H9 (cell line): Measurements from ENCODE around the gene DDOST. TPM values are rescaled to one million over a fixed set of nuclear protein-coding genes. Genes with fewer than 3 reads are reported as not detected.

Experiments
- DNase-seq: peaks from one replicate; pipeline ENCODE4 v3.0.0-alpha.2; 2017
- H2AFZ ChIP-seq: one replicate; pipeline ENCODE4 v1.6.1; 2013; ENCODE audit warnings: mild to moderate bottlenecking, low read length, control low read depth, moderate library complexity
- H2AK5ac ChIP-seq: 2 replicates; pipeline ENCODE4 v1.6.1; 2013; ENCODE audit warnings: low read length, control low read depth, mixed read lengths; ENCODE audit not compliant: insufficient read length
- H2BK120ac ChIP-seq: one replicate; pipeline ENCODE4 v1.6.1; 2013; ENCODE audit warnings: low read depth, mild to moderate bottlenecking, low read length, control low read depth, inconsistent platforms; ENCODE audit not compliant: poor library complexity, severe bottlenecking
- H2BK12ac ChIP-seq: 2 replicates; pipeline ENCODE4 v1.6.1; 2013; ENCODE audit warnings: low read length, control low read depth, mixed read lengths, low read depth; ENCODE audit not compliant: insufficient read length
- H2BK15ac ChIP-seq: 2 replicates; pipeline ENCODE4 v1.6.1; 2013; ENCODE audit warnings: low read depth, low read length, control low read depth
- H2BK20ac ChIP-seq: one replicate; pipeline ENCODE4 v1.6.1; 2013; ENCODE audit warnings: low read depth, mild to moderate bottlenecking, low read length, control low read depth, inconsistent platforms; ENCODE audit not compliant: poor library complexity, severe bottlenecking
- H2BK5ac ChIP-seq: 2 replicates; pipeline ENCODE4 v1.6.1; 2013; ENCODE audit warnings: low read length, control low read depth, mixed read lengths; ENCODE audit not compliant: insufficient read length
- H3K14ac ChIP-seq: 2 replicates; pipeline ENCODE4 v1.6.1; 2013; ENCODE audit warnings: low read length, control low read depth; ENCODE audit not compliant: insufficient read depth
- H3K18ac ChIP-seq: 2 replicates; pipeline ENCODE4 v1.6.1; 2013; ENCODE audit warnings: low read depth, mild to moderate bottlenecking, mixed read lengths, low read length, control low read depth; ENCODE audit not compliant: insufficient read length
- H3K23ac ChIP-seq: 2 replicates; pipeline ENCODE4 v1.6.1; 2013; ENCODE audit warnings: low read length, control low read depth, mixed read lengths, low read depth; ENCODE audit not compliant: insufficient read length
- H3K23me2 ChIP-seq: 2 replicates; pipeline ENCODE4 v1.6.1; 2013; ENCODE audit warnings: low read depth, mild to moderate bottlenecking, mixed read lengths, low read length, control low read depth; ENCODE audit not compliant: insufficient read length, poor library complexity, severe bottlenecking
- H3K27ac ChIP-seq: 2 replicates; pipeline ENCODE4 v1.5.1; 2013; ENCODE audit warnings: low read length, control low read depth, mixed read lengths, low read depth; ENCODE audit not compliant: insufficient read length
- H3K27me3 ChIP-seq: 2 replicates; pipeline ENCODE4 v1.6.1; 2013; ENCODE audit warnings: low read length, control low read depth, inconsistent platforms; ENCODE audit not compliant: insufficient read depth
- H3K4ac ChIP-seq: 2 replicates; pipeline ENCODE4 v1.6.1; 2013; ENCODE audit warnings: low read depth, mild to moderate bottlenecking, control low read depth, inconsistent platforms, low read length, moderate library complexity
- H3K4me1 ChIP-seq: 2 replicates; pipeline ENCODE4 v1.6.1; 2013; ENCODE audit warnings: low read length, control low read depth, inconsistent platforms; ENCODE audit not compliant: insufficient read depth
- H3K4me2 ChIP-seq: 2 replicates; pipeline ENCODE4 v1.6.1; 2013; ENCODE audit warnings: low read length, control low read depth, mixed read lengths; ENCODE audit not compliant: insufficient read length, insufficient read depth
- H3K56ac ChIP-seq: 2 replicates; pipeline ENCODE4 v1.6.1; 2013; ENCODE audit warnings: low read depth, mild to moderate bottlenecking, mixed read lengths, low read length, control low read depth; ENCODE audit not compliant: insufficient read length
- H3K79me1 ChIP-seq: 2 replicates; pipeline ENCODE4 v1.6.1; 2013; ENCODE audit warnings: low read depth, mild to moderate bottlenecking, moderate library complexity, low read length, control low read depth, inconsistent platforms; ENCODE audit not compliant: insufficient read depth, poor library complexity, severe bottlenecking
- H3K79me2 ChIP-seq: 2 replicates; pipeline ENCODE4 v1.6.1; 2013; ENCODE audit warnings: low read length, control low read depth, inconsistent platforms; ENCODE audit not compliant: insufficient read depth
- H3K9ac ChIP-seq: 2 replicates; pipeline ENCODE4 v1.6.1; 2013; ENCODE audit warnings: low read length, control low read depth, mixed read lengths; ENCODE audit not compliant: insufficient read length; ENCODE audit errors: extremely low read depth
- H3K9me3 ChIP-seq: one replicate; pipeline ENCODE4 v1.6.1; 2013; ENCODE audit warnings: low read depth, low read length, inconsistent platforms; ENCODE audit not compliant: control insufficient read depth
- H3T11ph ChIP-seq: one replicate; pipeline ENCODE4 v1.6.1; 2013; ENCODE audit warnings: mild to moderate bottlenecking, low read length, control low read depth, inconsistent platforms
- H4K20me1 ChIP-seq: one replicate; pipeline ENCODE4 v1.6.1; 2013; ENCODE audit not compliant: control insufficient read depth, insufficient read length, insufficient read depth
- H4K5ac ChIP-seq: 2 replicates; pipeline ENCODE4 v1.6.1; 2013; ENCODE audit warnings: low read depth, mild to moderate bottlenecking, mixed read lengths, low read length, control low read depth; ENCODE audit not compliant: insufficient read length
- H4K8ac ChIP-seq: replicated peaks from 2 replicates; pipeline ENCODE4 v1.6.1; 2013; ENCODE audit warnings: low read length, control low read depth, mixed read lengths, low read depth; ENCODE audit not compliant: insufficient read length
- H4K91ac ChIP-seq: 2 replicates; pipeline ENCODE4 v1.6.1; 2013; ENCODE audit warnings: low read depth, mild to moderate bottlenecking, moderate library complexity, mixed read lengths, low read length, control low read depth; ENCODE audit not compliant: insufficient read length
- H3K27ac Mint-ChIP-seq, 3 experiments: 2 replicates in 2 of 3; 3 replicates in 1 of 3; pipeline ENCODE4 v1.8.0; 2020 to 2021; ENCODE audit warnings: mixed read lengths in 3 of 3, mild to moderate bottlenecking in 1 of 3, moderate library complexity in 1 of 3
- H3K27me3 Mint-ChIP-seq: 2 replicates; pipeline ENCODE4 v1.8.0; 2021; ENCODE audit warnings: low read depth, mild to moderate bottlenecking, moderate library complexity, mixed read lengths
- H3K36me3 Mint-ChIP-seq, 3 experiments: 2 replicates in 2 of 3; 3 replicates in 1 of 3; pipeline ENCODE4 v1.8.0; 2020 to 2021; ENCODE audit warnings: low read depth in 3 of 3, mixed read lengths in 3 of 3; ENCODE audit not compliant: insufficient read depth in 1 of 3
- H3K4me1 Mint-ChIP-seq, 2 experiments: 2 replicates each; pipeline ENCODE4 v1.8.0; 2020; ENCODE audit warnings: mixed read lengths in 2 of 2
- H3K4me3 Mint-ChIP-seq, 2 experiments: 2 replicates in 1 of 2; 3 replicates in 1 of 2; pipeline ENCODE4 v1.8.0; 2020 to 2021; ENCODE audit warnings: mild to moderate bottlenecking in 2 of 2, mixed read lengths in 2 of 2, moderate library complexity in 1 of 2
- H3K9me3 Mint-ChIP-seq, 2 experiments: 2 replicates in 1 of 2; 3 replicates in 1 of 2; pipeline ENCODE4 v1.8.0; 2020; ENCODE audit warnings: mild to moderate bottlenecking in 2 of 2, mixed read lengths in 2 of 2, moderate library complexity in 1 of 2
- WGBS: extraction: QIAGEN DNeasy Blood & Tissue Kit; methylation state at CpG from one replicate; pipeline ENCODE4 v1.1.7; 2013; ENCODE audit warnings: missing lambda C conversion rate, low lambda C conversion rate, mixed read lengths; ENCODE audit not compliant: insufficient read length; ENCODE audit errors: extremely low coverage; 5-methylcytosine and 5-hydroxymethylcytosine counted together
- total RNA-seq: library from RNA; stranded (reverse); gene quantifications from 2 replicates; pipeline ENCODE4 v1.2.1, GENCODE V29; 2021
- TF ChIP-seq, protein P1 (sequence below): fragments of 200-600 bp; sonication (generic); conservative IDR thresholded peaks from 3 replicates; pipeline ENCODE4 v1.8.0; 2021; ENCODE audit warnings: antibody characterized with exemption, mild to moderate bottlenecking

Gene DDOST
- total RNA-seq, 1 experiment from 2014 or later: 255 TPM

DNA sequence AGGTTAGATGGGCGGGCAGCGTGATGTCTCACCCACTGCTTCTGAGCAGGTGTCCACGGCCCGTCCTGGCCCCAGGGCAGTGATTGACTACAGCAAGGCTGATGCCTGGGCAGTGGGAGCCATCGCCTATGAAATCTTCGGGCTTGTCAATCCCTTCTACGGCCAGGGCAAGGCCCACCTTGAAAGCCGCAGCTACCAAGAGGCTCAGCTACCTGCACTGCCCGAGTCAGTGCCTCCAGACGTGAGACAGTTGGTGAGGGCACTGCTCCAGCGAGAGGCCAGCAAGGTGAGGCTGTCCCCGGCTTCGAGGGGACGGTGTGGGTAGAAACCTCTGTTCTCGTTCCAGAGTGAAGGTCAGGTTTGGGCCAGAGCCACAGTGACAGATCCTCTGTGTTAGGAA is 12.2 kb downstream of the DDOST start:
- H3K79me2 ChIP-seq: no peaks in the 10 kb centered on the region
- H2BK12ac ChIP-seq: no peak overlapping the region
- no peak overlapping the region for H3T11ph ChIP-seq
- no peaks in the 10 kb centered on the region for H3K79me1 ChIP-seq
- no peak overlapping the region for H2AK5ac ChIP-seq
- no peak overlapping the region for H2BK5ac ChIP-seq
- H3K4ac ChIP-seq: no peak overlapping the region
- Mint-ChIP-seq H3K27ac (no peak overlapping the region; a peak in 1 of 7 replicates), H3K9me3 (no peaks in the 10 kb centered on the region), H3K27me3 (no peaks in the 10 kb centered on the region; the same call in 1 of the 2 replicates), H3K4me3 (no peak overlapping the region), H3K4me1 (no peaks in the 10 kb centered on the region), H3K36me3 (peaks cover 27 to 52% (median 49%) of the 10 kb centered on the region in 3 experiments; a peak in 6 of 7 replicates)
- H4K8ac ChIP-seq: no peak overlapping the region
- H3K27ac ChIP-seq: no peak overlapping the region
- H4K5ac ChIP-seq: no peak overlapping the region
- H3K23me2 ChIP-seq: no peaks in the 10 kb centered on the region
- WGBS: no CpG with 5 or more reads among the region's 15 CpGs
- no peak overlapping the region for H3K4me2 ChIP-seq
- TF ChIP-seq, protein P1, sequence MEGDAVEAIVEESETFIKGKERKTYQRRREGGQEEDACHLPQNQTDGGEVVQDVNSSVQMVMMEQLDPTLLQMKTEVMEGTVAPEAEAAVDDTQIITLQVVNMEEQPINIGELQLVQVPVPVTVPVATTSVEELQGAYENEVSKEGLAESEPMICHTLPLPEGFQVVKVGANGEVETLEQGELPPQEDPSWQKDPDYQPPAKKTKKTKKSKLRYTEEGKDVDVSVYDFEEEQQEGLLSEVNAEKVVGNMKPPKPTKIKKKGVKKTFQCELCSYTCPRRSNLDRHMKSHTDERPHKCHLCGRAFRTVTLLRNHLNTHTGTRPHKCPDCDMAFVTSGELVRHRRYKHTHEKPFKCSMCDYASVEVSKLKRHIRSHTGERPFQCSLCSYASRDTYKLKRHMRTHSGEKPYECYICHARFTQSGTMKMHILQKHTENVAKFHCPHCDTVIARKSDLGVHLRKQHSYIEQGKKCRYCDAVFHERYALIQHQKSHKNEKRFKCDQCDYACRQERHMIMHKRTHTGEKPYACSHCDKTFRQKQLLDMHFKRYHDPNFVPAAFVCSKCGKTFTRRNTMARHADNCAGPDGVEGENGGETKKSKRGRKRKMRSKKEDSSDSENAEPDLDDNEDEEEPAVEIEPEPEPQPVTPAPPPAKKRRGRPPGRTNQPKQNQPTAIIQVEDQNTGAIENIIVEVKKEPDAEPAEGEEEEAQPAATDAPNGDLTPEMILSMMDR: no peak
- no peaks in the 10 kb centered on the region for H4K20me1 ChIP-seq
- no peak overlapping the region for H3K9ac ChIP-seq
- no peak overlapping the region for H3K23ac ChIP-seq
- H3K56ac ChIP-seq: no peak overlapping the region
- H4K91ac ChIP-seq: no peak overlapping the region
- DNase-seq: no peak
- no peak overlapping the region for H2BK15ac ChIP-seq
- no peak overlapping the region for H2AFZ ChIP-seq
- no peak overlapping the region for H3K14ac ChIP-seq
- H2BK20ac ChIP-seq: no peak overlapping the region
- H3K27me3 ChIP-seq: no peaks in the 10 kb centered on the region
- no peaks in the 10 kb centered on the region for H3K9me3 ChIP-seq
- H3K4me1 ChIP-seq: no peaks in the 10 kb centered on the region
- H3K18ac ChIP-seq: no peak overlapping the region
- no peak overlapping the region for H2BK120ac ChIP-seq
